CD4-positive, alpha-beta T cell treated with Interferon gamma for 1 hour (primary cell): ENCODE data around the gene CCDC78.

ENCODE experiments used
- DNase-seq: peaks from one replicate; pipeline ENCODE4 v3.0.0-alpha.2; 2020

Gene CCDC78

GRCh38 chr16:676913-677312 lies 49.3 kb downstream of the CCDC78 start:
- no peak for DNase-seq

GRCh38 chr16:676565-676902 lies 49.7 kb downstream of the CCDC78 start:
- no peak for DNase-seq

- DNase-seq, result no peak
These were observed 50.2 kb downstream of the CCDC78 start for GRCh38 chr16:675884-676564.

- no peak for DNase-seq
These were observed 51.0 kb downstream of the CCDC78 start, which contains the start of gene RHBDL1 for GRCh38 chr16:674968-675883. Gene RHBDL1 (plus strand): TSS chr16:675671. CDS start chr16:675791, 120 bp downstream.

- DNase-seq, result no peak
These were observed 51.9 kb downstream of the CCDC78 start for GRCh38 chr16:674214-674881.

- no peak for DNase-seq
These were observed 52.7 kb downstream of the CCDC78 start for GRCh38 chr16:673399-673991.

- no peak for DNase-seq
These were observed 53.4 kb downstream of the CCDC78 start for GRCh38 chr16:672851-673250.
